Measurements from ENCODE around the gene SMARCD3.

- no peak for TF ChIP-seq POLR2A (IDR thresholded peaks at IDR 0.05)
- TF ChIP-seq CTCF (IDR thresholded peaks at IDR 0.05), result no peak
Observed at GRCh38 chr7:151192002-151192539, 56.4 kb downstream of the SMARCD3 start.

Data from lower leg skin (tissue), 3 donors.